Measurements from ENCODE around the gene SV2B.
A peak's percentile ranks its signal among the peaks of the same experiment; 100 is the strongest.
"Not testable (repeated sequence)": the region's sequence is repeated elsewhere in the genome, so short reads cannot be mapped to it uniquely, and the experiment has no call there.

The SV2B gene

DNA sequence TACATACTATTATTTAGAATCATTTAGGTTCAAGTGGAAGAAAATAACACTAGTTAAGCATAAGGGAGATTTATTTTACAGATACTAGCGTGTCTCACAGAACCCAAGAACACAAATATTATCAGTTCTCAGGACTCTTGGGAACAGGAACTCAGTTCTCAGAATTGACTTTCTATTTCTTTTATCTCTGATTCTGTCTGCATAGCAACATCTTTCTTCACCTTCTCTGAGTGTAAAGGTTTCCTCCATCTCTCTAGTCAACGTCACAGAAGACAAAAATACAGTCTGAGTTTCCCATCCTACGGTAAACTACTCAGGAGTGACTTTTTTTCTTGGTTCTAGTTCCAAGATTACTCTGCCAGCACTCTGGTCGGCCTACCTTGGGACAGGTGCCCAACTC is 220.0 kb downstream of the SV2B start:
- no peak for DNase-seq (ENCODE audit: low read depth)
- TF ChIP-seq, protein P1, sequence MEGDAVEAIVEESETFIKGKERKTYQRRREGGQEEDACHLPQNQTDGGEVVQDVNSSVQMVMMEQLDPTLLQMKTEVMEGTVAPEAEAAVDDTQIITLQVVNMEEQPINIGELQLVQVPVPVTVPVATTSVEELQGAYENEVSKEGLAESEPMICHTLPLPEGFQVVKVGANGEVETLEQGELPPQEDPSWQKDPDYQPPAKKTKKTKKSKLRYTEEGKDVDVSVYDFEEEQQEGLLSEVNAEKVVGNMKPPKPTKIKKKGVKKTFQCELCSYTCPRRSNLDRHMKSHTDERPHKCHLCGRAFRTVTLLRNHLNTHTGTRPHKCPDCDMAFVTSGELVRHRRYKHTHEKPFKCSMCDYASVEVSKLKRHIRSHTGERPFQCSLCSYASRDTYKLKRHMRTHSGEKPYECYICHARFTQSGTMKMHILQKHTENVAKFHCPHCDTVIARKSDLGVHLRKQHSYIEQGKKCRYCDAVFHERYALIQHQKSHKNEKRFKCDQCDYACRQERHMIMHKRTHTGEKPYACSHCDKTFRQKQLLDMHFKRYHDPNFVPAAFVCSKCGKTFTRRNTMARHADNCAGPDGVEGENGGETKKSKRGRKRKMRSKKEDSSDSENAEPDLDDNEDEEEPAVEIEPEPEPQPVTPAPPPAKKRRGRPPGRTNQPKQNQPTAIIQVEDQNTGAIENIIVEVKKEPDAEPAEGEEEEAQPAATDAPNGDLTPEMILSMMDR (conservative IDR thresholded peaks at IDR 0.05; ENCODE audit: low read depth, low read length), result no peak
- no peak overlapping the region for H3K4me3 ChIP-seq (ENCODE audit: low read depth, low read length)

DNA sequence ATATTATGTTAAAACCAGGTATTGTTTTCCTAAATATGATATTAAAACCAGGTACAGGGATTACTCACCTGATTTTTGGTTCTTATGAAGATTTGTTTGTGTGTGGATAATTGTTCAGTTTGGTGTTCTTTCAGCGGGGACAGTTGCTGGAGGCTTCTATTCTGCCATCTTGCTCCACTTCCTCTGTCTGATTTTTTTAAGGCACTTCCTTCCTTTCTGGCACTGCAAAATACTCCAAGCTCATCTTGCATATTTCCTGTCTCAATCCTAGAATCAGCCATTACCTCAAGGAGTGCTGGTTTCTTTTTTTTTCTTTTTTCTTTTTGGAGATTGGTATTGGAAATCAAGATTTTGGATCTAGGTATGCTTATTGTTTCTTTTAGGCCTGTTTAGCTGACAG is 229.9 kb downstream of the SV2B start:
- DNase-seq (ENCODE audit: low read depth), result no peak
- H3K4me3 ChIP-seq (ENCODE audit: low read depth, low read length), result no peak overlapping the region
- TF ChIP-seq, protein P1 (conservative IDR thresholded peaks at IDR 0.05; ENCODE audit: low read depth, low read length), result no peak

GRCh38 chr15:91331581-91331980 is 231.5 kb downstream of the SV2B start:
- DNase-seq (ENCODE audit: low read depth), result no peak
- TF ChIP-seq, protein P1 (conservative IDR thresholded peaks at IDR 0.05; ENCODE audit: low read depth, low read length), result no peak
- H3K4me3 ChIP-seq (ENCODE audit: low read depth, low read length), result no peak overlapping the region

GRCh38 chr15:91335702-91336101 is 235.6 kb downstream of the SV2B start:
- TF ChIP-seq, protein P1 (conservative IDR thresholded peaks at IDR 0.05; ENCODE audit: low read depth, low read length), result no peak
- H3K4me3 ChIP-seq (ENCODE audit: low read depth, low read length), result no peak overlapping the region
- DNase-seq (ENCODE audit: low read depth), result no peak

GRCh38 chr15:91336687-91337086 is 236.6 kb downstream of the SV2B start:
- no peak overlapping the region for H3K4me3 ChIP-seq (ENCODE audit: low read depth, low read length)
- TF ChIP-seq, protein P1 (conservative IDR thresholded peaks at IDR 0.05; ENCODE audit: low read depth, low read length), result no peak
- DNase-seq (ENCODE audit: low read depth), result no peak

DNA sequence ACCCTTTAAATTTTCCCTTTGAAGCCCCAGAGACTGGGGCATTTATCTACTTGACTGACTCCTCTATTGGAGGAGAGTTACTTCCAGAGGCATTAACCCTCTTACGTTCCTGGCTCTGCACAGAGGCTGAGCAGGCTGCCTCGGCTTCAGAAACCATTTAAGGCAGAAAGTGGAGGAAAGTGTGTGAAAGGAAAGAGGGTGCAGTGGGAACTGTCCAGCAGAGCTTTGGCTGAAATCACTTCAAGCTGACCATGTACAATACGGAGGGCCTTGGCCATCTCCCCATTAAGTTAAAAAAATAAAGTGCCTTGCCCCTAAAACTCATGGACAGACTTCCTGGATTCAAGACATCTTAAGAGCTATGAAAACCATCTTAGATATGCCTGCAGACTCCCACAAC is 238.7 kb downstream of the SV2B start:
- peak; percentile 1 for DNase-seq (ENCODE audit: low read depth)
- no peak overlapping the region for H3K4me3 ChIP-seq (ENCODE audit: low read depth, low read length)
- TF ChIP-seq, protein P1 (conservative IDR thresholded peaks at IDR 0.05; ENCODE audit: low read depth, low read length), result no peak

- H3K4me3 ChIP-seq (ENCODE audit: low read depth, low read length), result no peak overlapping the region
- TF ChIP-seq, protein P1 (conservative IDR thresholded peaks at IDR 0.05; ENCODE audit: low read depth, low read length), result no peak
- no peak for DNase-seq (ENCODE audit: low read depth)
These were observed 242.0 kb downstream of the SV2B start for GRCh38 chr15:91342097-91342496.

DNA sequence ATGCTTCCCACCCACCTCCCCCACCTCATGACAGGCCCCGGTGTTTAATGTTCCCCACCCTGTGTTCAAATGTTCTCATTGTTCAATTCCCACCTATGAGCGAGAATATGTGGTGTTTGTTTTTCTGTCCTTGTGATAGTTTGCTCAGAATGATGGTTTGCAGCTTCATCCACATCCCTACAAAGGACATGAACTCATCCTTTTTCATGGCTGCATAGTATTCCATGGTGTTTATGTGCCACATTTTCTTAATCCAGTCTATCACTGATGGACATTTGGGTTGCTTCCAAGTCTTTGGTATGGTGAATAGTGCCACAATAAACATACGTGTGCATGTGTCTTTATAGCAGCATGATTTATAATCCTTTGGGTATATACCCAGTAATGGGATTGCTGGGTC is 244.9 kb downstream of the SV2B start:
- not testable (repeated sequence) for DNase-seq (ENCODE audit: low read depth); H3K4me3 ChIP-seq (ENCODE audit: low read depth, low read length)
